DOHH2 (cell line): ENCODE measurements around the gene CCDC63.

ENCODE experiments used
- CTCF ChIP-seq: fragments of 200-600 bp; sonication (generic); IDR thresholded peaks from one replicate; pipeline ENCODE4 v1.5.1; 2014; ENCODE audit warnings: antibody characterized with exemption, mild to moderate bottlenecking, low read depth, low read length; ENCODE audit not compliant: poor library complexity, severe bottlenecking
- EZH2phosphoT487 ChIP-seq: fragments of 200-600 bp; sonication (generic); IDR thresholded peaks from 2 replicates; pipeline ENCODE4 v1.6.1; 2017; ENCODE audit warnings: borderline replicate concordance, mild to moderate bottlenecking, antibody characterized with exemption, low read length, moderate library complexity, mixed read lengths

- TF ChIP-seq CTCF (no peak), EZH2phosphoT487 (no peak)
Measured at GRCh38 chr12:110869026-110869425, 22.2 kb downstream of the CCDC63 start.
